ENCODE measurements around the gene ZSCAN5A. TPM values are rescaled to one million over a fixed set of nuclear protein-coding genes. Genes with fewer than 3 reads are reported as not detected.
A peak's percentile ranks its signal among the peaks of the same experiment; 100 is the strongest.
"Not testable (repeated sequence)": the region's sequence is repeated elsewhere in the genome, so short reads cannot be mapped to it uniquely, and the experiment has no call there.

Gene ZSCAN5A
- total RNA-seq (2014; rRNA removed; shearing (Covaris generic)) = 8.9 and 10.9 TPM in 2 replicates

- peak; percentile 93 for DNase-seq (ENCODE audit: low read depth)
Measured at GRCh38 chr19:56314381-56315076, at the start of gene ZSCAN5A. Gene ZSCAN5A, minus strand, starts transcription at chr19:56314839. Its CDS starts 89,793 bp downstream, at chr19:56225046.

GRCh38 chr19:56360841-56361240 lies 46.2 kb upstream of the ZSCAN5A start:
- DNase-seq (ENCODE audit: low read depth) = peak; percentile 48

GRCh38 chr19:56356944-56357343 lies 42.3 kb upstream of the ZSCAN5A start:
- DNase-seq (ENCODE audit: low read depth) = no peak

GRCh38 chr19:56355517-56355916 lies 40.9 kb upstream of the ZSCAN5A start:
- DNase-seq (ENCODE audit: low read depth) = no peak

GRCh38 chr19:56351208-56351607 lies 36.6 kb upstream of the ZSCAN5A start:
- no peak for DNase-seq (ENCODE audit: low read depth)

GRCh38 chr19:56350416-56351045 lies 35.9 kb upstream of the ZSCAN5A start:
- peak; percentile 57 for DNase-seq (ENCODE audit: low read depth)

GRCh38 chr19:56348289-56348877 lies 33.7 kb upstream of the ZSCAN5A start:
- DNase-seq (ENCODE audit: low read depth) = peak; percentile 13

GRCh38 chr19:56347163-56347778 lies 32.6 kb upstream of the ZSCAN5A start:
- DNase-seq (ENCODE audit: low read depth) = no peak

GRCh38 chr19:56341948-56342347 lies 27.3 kb upstream of the ZSCAN5A start:
- peak; percentile 9 for DNase-seq (ENCODE audit: low read depth)

- not testable (repeated sequence) for DNase-seq (ENCODE audit: low read depth)
Measured at GRCh38 chr19:56339031-56339430, 24.4 kb upstream of the ZSCAN5A start.

- DNase-seq (ENCODE audit: low read depth) = not testable (repeated sequence)
Measured at GRCh38 chr19:56337077-56337476, 22.4 kb upstream of the ZSCAN5A start.

- DNase-seq (ENCODE audit: low read depth) = not testable (repeated sequence)
Measured at GRCh38 chr19:56335371-56335770, 20.7 kb upstream of the ZSCAN5A start.

GRCh38 chr19:56333506-56333905 lies 18.9 kb upstream of the ZSCAN5A start:
- peak; percentile 56 for DNase-seq (ENCODE audit: low read depth)

GRCh38 chr19:56332695-56333094 lies 18.1 kb upstream of the ZSCAN5A start:
- no peak for DNase-seq (ENCODE audit: low read depth)

- no peak for DNase-seq (ENCODE audit: low read depth)
Measured at GRCh38 chr19:56324436-56324835, 9.8 kb upstream of the ZSCAN5A start.

GRCh38 chr19:56321989-56322440 lies 7.4 kb upstream of the ZSCAN5A start:
- no peak for DNase-seq (ENCODE audit: low read depth)

- no peak for DNase-seq (ENCODE audit: low read depth)
Measured at GRCh38 chr19:56321254-56321988, 6.8 kb upstream of the ZSCAN5A start.

GRCh38 chr19:56319991-56320390 lies 5.4 kb upstream of the ZSCAN5A start:
- no peak for DNase-seq (ENCODE audit: low read depth)

- no peak for DNase-seq (ENCODE audit: low read depth)
Measured at GRCh38 chr19:56317749-56318148, 3.1 kb upstream of the ZSCAN5A start.

GRCh38 chr19:56316728-56317127 lies 2.1 kb upstream of the ZSCAN5A start:
- DNase-seq (ENCODE audit: low read depth) = no peak

- DNase-seq (ENCODE audit: low read depth) = peak; percentile 98
Measured at GRCh38 chr19:56315077-56315828, 614 bp upstream of the ZSCAN5A start.
